ENCODE data around the gene ITGA2B.
"Not testable (repeated sequence)": the region's sequence is repeated elsewhere in the genome, so short reads cannot be mapped to it uniquely, and the experiment has no call there.

The ITGA2B gene

DNA sequence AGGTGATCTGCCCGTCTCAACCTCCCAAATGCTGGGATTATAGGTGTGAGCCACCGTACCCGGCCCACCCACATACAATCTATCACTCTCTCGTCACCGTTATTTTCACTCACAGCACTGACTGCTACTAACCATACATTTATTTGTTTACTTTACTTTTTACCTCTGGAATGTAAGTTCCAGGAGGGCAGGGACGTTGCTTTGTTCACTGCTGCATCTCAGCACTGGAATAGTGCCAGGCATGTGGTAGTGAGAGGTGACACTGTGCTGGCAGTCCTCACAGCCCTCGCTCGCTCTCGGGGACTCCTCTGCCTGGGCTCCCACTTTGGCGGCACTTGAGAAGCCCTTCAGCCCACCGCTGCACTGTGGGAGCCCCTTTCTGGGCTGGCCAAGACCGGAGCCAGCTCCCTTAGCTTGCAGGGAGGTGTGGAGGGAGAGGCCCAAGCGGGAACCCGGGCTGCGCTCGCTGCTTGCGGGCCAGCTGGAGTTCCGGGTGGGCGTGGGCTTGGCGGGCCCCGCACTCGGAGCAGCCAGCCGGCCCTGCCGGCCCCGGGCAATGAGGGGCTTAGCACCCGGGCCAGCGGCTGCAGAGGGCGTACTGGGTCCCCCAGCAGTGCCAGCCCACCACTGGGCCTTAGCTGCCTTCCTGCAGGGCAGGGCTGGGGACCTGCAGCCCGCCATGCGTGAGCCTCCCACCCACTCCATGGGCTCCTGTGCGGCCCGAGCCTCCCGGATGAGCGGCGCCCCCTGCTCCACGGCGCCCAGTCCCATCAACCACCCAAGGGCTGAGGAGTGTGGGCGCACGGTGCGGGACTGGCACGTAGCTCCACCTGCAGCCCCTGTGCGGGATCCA, 20.8 kb downstream of the ITGA2B start:
- DNase-seq, result not testable (repeated sequence)

DNA sequence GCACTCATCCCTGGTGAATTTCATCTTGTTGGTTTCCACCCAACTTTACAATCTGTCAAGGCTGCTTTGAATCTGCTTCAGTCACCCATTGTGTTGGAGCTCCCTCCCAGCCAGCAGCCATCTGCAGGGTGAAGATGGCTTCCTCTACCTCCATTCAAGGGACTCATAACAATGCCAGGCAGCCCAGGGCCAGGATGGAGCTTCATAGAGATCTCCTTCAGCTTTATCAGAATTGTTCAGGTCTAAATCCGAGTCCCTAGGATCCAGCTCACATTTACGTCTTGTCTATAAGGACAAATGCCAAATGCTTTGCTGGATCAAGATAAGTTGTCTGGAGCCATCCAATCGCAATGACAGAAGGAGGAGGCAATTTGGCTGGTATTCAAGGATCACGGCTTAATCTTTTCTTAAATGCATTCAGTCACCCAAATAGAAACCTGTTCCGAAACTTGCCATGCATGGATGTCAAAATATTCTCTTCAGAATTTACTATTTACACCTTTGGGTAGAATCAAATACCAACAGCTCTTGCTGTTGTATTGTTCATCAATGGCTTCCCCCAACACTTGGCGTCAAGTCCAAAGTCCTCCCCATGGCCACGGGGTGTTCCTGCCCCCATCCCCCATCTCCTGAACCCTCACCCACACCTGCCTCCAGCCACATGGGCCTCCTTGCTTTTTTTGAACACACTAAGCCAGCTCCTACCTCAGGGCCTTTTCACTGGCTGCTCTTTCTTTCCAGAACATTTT, 22.0 kb downstream of the ITGA2B start:
- DNase-seq, result no peak

DNA sequence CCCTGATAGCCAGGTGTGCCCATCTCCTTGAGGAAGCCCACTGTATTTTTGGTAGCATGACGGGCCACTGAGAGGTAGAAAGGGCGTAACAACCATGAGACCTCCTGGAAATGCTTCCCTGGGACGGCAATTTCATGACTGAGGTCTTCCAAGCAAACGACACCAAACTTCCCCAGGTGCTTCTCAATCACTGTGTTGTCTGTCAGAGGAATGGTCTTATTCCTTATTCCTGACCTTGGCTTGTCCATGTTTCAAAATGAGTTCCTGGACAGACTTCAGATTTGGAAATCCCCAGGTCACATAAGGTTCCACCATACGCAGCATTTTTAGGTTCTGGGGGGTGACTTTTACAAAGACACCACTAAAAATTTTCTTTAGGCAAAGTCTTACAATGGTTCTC, 24.4 kb downstream of the ITGA2B start:
- DNase-seq, result not testable (repeated sequence)

DNA sequence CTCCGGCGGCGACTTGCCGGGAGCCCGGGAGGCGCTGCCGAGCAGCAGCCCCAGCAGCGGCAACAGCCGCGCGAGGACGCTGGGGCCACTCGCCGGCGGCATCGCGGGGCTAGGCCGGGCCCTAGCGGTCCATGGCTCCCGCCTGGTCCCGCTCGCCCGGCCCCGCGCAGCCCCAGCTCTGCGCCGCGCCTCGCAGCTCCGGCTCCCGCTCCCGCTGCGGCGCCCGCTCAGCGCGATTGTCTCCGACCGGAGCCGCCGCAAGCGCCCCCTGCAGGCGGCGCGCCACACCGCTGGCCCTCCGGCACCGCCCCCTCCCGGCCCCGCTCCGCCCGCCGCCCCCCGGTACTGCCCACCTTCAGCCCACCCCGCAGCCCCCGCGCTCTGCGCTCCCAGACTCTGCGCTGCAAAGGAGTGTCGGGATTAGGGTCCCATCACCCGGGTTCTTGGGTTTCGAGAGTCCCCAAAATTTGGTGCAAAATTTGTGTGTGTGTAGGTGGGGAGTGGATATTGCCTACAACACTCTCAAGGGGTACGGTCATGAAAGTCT, 25.8 kb downstream of the ITGA2B start, which contains the start of gene FAM171A2:
FAM171A2 (minus strand) TSS at position 241 of the 547 bp plus-strand sequence; CDS start at position 102, 139 bp downstream.
- peak; percentile 87 for DNase-seq

DNA sequence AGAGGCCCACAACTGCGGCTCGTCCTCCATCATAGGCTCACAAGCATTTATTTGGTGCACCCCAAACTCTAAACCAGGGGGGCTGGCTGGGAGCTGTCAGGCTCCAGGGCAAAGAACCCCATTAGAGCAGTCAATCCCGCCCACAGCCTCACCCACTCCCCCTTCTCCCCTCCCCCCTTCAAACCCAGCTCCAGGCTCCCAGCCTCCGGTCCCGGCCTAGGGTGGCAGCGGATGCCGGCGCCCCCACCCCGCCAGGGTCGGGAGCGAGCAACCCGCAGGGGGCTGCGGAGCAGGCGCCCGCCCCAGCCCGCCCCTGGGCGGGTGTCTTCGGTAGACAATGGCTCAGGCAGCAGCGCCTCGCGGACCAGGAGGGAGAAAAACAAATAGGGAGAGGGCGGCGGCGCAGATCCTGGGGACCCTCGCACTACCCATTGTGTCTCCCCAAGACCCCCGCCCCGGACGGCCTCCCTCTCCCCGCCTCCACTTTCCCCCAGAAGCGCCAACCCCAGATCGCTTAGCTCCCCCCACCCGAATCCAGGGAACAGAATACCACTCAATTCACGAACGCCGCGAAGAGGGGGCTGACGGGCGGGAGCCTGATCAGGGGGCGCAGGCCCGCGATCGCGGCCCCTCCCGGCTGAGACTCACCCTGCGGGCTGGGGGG, 26.4 kb downstream of the ITGA2B start:
- DNase-seq, result no peak

DNA sequence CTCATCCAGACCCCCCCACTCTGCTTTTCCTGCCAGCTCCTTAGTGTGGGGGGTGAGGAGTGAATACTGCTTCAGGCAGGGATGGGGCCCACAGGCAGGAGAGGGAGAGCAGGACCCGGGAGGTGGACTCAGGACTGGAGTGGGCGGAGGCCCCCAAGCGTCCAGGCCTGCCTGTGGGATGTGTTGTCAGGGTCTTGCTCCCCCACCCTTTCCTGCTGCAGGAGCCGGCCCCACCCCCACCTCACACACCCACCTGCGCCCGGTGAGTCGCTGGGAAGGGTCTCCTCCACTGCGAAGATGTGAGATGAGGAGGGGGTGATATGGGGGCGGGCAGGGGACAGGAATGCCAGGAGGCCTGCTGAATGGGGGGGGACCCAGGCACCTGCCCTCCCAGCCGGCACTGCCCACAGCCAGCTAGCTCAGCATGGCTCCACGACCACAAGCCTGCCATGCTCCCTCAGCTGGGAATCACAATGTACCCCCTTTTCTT, 26.9 kb downstream of the ITGA2B start:
- DNase-seq, result no peak

DNA sequence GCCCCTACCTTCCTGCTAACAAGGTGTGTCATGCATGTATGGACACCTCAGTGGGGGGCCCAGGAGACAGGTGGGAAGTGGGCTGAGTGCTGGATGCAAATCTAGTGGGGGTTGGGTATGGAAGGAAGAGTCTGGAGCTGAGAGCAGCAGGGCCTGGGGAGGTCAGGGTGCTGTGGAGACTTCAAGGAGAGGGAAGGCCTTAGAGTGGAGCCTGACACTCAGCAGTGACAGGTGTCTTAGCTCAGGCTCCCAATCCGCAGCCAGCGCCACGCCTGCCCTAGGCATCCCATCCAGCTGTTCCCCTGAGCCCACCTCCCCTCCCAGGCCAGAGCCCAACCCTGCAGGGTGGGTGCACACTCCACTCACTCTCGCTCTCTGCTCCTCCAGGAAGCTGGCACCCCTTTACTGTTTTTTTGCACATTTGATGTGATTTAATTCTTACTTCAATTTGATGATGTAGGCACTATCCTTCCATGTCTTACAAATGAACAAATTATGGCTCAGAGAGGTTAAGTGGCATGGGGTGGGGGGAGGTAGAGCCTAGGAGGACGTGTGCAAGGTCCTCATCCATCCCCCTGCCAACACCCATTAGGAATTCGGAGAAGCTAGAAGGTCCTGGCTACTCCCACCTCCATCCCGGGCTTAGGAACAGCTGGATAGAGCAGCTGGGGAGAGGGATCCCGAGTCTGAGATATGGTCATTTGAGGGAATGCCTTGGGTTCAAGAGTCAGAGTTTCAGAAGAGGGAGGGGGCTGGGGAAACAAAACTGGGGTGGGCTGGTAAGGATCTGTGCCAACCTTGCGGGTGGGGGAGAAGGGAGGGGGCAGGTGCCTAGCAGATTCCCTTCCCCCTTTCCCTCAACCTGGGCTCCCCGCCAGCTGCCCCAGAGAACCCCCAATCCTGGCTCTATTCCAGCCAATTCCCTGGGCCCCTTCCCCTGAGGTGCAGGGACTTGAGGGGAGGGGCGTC, 27.9 kb downstream of the ITGA2B start:
- DNase-seq, result no peak

DNA sequence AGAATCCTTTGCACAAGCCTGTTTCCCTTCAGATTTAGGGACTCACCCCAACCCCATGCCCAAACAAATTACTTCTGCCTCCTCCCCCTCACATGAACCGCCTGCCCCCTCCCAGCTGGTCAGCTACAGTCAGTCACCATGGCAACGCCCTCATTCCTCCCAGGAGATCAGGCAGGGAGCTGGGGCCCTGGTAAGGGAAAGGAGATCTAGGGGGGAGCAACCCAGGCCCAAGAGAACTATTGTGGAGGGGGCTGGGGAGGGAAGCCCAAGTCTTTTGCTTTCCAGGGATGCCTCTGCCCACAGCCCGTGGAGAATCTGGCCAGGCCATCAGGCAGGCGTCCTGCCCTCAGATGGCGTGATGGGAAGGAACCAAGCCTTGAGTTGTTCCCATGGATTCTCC, 28.6 kb downstream of the ITGA2B start:
- DNase-seq, result no peak

DNA sequence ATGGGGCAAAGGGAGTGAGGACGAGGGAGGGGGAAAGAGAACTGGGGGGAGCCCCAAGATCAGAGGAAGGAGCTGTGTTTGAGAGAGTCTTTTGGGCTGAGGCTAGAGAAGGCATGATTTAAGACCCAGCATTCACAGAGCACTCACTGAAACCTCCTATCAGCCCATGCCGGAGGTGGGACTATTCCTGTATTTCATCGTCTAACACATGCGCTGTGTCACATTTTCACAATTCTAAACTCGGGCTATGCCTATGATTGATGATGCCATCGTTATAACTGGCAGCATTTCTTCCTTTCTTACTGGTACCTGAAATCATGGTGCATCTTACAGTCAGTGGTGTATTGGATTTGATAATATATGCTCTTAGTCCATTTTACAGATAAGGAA, 29.3 kb downstream of the ITGA2B start:
- DNase-seq, result no peak

DNA sequence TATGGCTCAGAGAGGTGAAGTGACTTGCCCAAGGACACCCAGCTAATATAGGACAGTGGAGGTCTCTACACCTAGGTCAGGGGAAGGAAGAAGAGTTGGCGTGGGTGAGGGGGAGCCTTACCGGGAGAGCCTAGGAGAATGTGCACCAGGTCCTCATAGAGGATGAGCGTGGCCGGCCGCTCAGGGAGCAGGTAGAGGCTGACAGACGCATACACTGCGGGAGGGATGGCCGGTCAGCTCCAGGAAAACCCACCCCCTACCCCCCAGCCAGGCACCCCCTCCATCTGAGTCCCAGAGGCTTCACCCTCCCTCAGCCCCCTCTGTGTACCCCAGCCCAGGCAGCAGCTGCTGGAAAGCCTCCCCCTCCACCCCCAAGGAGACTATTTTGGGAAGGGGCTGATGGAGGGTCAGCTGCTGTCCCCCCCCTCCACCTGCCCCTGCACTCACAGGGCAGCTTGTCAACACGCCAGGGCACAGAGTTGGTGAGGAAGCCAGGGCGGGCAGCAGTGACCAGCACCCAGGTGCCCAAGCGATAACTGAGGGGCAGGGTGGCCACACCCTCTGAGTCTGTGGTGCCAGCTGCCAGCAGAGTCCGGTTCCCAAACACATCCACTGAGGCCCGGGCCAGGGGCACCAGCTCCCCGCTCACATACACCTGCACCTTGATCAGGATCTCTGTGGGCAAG, 29.8 kb downstream of the ITGA2B start:
- no peak for DNase-seq

DNA sequence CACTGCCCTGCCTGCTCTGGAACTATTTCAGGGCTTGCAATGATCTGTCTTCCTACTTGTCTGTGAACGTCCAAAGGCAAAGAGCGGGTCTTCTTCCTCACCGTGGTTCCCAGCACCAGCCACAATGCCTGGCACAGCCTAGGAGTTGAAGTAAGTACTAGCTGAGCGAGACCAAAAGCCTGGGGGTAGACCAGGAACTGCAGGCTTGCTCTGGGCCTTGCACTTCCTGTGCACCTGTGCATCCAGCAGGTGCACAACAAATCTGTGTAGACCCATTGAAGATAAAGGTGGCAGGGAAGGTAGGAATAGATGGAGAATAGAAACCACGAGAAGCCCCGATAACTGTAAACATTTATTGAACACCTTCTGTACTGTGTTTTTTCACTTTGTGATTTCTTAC, 30.4 kb downstream of the ITGA2B start:
- DNase-seq, result no peak

DNA sequence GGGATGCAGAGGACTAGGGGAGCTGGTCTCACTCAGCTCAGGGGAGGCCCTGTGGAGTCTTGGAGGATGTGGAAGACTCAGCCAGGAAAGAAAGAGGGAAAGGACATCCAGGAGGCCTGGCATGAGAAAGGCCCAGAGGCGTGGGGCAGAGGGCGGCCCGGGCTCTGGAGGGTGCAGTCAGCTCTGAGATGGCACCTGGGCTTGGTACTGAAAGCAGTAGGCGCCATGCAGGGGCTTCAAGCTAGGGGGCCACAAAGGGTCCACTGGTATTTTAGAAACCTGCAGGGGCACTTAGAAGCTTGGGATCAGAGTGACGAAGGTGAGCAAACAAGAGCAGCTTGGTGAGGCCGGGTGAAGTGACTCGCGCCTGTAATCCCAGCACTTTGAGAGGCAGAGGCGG, 31.4 kb downstream of the ITGA2B start:
- no peak for DNase-seq

DNA sequence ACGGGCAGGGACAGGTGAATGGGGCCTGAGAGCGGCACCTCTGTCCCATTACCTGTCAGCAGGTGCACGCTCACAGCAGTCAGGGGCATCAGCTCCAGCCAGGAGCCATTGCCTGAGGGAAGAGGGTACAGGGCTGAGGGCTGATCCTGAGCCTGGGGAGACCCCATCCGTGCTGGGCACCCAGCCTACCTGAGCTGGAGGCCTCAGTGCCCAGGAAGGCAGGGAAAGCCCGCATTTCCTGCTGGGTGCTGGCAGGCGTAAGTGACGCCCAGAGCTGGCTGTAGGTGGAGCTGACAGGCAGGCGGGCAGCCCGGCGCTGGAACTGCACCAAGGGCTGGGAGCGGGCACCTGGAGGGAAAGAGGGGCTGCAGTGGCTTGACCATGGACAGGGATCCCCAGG, 33.2 kb downstream of the ITGA2B start:
- DNase-seq, result no peak

DNA sequence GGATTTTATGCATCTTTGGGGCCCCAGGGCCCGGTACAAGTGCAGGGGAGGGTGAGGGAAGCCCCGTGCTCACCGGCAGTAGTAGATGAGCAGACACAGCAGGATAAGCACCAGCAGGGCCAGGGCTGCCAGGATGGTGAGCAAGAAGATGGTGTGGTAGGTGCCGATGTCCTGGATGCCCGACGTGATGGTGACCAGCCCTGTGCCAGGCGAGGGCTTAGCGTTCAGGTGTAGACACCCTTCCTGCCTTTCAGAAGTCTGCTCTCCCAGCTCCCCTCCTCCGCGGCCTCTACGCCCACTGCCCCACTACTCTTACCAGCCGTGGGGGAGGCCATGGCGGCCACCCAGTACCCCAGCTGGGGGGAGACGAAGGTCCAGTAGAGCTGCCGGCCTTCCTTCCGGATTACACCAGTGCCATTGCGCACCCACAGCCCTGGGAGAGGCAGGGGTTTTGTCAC, 33.8 kb downstream of the ITGA2B start:
- DNase-seq, result no peak

DNA sequence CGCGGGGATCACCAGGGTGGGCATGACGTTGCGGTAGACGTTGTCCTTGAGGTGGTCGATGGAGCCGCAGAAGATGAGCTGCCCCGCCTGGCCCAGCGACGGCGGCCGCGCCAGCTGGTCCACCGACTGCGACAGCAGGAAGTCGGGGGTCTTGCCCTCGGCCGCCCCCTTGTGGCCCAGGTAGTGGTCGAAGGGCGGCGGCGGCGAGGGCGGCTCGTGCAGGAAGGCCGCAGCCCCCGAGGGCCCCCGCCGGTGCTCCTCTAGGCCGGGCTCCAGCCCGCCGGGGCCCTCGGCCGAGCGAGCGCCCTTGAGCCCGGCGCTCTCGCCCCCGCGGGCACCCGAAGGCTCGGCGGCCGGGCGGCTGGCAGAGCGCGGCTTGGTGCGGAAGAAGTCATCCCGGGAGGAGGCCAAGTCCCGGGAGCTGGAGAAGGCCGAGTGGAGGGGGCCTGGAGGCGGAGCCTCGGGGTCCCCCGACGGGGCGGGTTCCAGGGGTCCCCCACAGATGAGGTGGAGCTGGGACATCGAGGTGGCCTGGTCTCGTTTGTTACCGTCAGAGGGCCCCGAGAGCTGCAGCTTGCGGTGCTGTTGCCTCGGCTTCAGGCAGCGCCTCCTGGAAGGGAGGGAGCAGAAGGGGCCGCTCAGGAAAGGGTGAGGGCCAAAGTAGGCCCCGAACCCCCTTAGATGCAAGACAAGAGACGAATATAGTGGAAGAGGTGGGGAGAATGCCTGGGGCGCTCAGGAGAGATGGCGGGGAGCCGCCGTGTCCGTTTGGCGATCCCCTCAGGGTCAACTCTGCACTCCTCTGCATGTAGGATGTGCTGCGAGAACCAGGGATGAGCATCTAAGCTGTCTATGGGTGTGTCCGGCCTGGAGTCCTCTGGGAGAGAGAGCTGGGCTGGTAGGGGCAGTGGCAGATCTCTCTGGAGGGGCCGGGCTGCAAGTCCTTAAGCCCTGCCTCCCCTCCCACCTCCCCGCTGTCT, 34.6 kb downstream of the ITGA2B start:
- peak; percentile 86 for DNase-seq

DNA sequence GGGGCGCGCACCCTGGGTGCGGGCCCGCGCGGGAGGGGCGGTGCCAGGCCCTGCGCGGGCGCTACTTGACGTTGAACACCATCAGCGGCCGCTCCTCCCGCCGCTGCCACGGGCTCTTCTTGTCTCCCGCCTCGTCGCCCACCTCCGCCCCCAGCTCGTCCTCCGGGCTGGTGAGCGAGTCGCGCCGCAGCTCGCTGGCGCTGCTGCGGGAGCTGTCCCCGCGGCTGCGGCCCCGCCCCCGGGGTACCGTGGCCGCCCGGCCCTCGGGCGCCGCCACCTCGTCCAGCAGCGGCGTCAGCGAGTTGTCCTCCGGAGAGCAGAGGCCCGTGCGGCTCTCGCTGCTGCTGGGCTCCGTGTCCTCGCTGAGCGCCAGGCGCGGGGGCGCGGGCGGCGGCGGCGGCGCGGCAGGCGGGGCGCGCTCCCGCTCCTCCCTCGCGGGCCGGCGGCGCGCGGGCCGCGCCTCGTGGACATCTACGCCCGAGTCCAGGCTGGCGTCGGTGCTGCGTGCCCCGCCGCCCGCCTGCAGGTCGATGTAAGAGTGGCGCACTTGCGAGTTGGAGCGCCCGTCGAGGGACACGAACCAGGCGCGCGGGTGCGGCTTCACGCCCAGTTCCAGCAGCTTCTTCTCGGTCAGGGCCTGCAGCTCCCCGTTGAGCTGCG, 35.6 kb downstream of the ITGA2B start:
- no peak for DNase-seq

DNA sequence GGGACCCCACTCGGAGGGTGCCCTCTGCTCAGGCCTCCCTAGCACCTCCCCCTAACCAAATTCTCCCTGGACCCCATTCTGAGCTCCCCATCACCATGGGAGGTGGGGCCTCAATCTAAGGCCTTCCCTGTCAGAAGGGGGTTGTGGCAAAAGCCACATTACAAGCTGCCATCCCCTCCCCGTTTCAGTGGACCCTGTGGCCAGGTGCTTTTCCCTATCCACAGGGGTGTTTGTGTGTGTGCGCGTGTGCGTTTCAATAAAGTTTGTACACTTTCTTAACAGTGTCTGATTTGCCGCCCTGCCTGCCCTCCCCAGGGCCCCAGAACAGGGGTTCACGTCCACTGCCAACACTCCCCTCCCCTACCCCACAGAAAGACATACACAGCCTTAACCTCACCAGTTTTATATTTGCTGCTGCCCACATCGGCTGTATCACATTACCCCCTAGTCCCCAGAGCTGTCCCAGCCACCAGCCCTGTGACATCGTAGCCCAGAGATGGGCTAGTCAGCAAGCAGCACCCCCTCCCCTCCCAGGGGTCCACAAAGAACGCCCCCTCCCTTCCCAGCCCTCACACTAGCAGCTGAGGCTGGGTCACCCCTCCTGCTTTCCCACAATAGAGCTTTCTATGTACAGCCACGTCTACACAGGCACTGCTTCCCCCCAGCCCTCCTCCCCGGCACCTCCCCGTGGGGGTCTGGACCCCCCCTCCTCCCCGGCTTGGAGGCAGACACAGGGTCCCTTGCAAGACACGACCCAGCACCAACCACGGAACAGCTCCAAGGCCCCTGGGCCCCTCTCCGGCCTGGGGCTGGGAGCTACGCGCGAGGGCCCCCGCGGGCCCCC, 36.4 kb downstream of the ITGA2B start:
- DNase-seq, result no peak

Data from activated CD8-positive, alpha-beta memory T cell treated with anti-CD3 and anti-CD28 coated beads, Interleukin-2, amount 50 U/mL, for 48 hours (primary cell).